NOMO-1 treated with dmso at 0.1 percent for 144 hours (cell line): ENCODE data around the gene ZFP36L1.

ENCODE experiments used
- DNase-seq: peaks from one replicate; lab custom pipeline; 2025; ENCODE audit not compliant: unreplicated experiment; lab: John Stamatoyannopoulos, UW

ZFP36L1 gene

DNA sequence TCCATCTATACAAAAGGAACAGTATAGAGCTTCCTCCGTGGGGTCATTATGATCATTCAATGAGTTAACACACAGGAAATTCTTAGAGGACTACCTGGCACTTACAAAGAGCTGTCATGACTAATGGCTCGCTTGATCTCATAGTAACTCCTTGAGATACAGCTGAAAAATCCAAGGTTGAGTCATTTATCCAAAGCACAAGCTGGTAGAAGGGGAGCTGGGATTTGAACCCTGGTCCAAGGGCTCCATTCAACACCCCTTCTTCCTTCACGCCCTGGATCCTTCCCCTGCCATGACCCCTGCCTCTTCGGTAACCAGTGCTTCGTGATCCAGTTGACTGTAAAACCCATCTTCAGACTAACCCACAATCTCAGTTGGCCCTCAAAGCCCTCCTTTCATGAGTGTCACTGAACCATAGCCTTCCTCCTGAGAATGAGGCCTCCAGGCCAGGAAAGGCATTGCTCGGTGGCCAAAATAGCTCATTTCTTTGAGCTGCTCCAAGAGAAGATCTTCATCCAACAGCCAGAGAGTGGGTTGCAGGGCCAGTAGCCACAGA, 7.8 kb downstream of the ZFP36L1 start:
- DNase-seq = no peak

DNA sequence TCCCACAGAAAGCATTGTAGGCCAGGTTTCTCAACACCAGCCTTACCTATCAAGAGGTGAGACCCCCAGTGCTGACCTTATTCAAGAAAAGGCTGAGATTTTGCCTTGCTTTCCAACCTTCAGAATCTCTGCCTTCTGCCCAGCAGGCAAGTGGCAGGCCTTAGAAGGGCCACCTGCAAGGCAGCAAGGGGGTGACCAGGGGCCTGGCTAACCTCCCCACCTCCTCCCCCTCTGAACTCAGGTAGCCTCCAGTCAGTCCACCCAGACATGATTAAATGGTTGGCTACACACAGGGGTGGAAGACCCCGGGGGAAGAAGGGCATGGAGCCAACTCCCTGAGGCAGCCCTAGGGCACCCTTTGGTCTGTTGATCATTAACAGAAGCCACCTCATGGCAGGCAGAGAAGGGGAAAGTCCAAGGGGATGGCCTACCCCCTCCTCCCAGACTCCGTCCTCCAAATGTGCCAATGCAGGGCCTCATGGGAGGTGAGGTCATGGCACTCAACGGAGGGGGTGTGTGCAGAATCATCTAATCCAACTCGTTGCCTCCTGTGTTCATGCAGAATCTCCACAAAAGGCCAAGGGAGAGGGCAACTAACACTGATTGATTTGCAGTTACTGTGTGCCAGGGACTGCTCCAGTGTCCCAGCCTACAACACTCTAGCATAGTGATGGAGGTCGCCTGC, 8.5 kb downstream of the ZFP36L1 start:
- DNase-seq = no peak

DNA sequence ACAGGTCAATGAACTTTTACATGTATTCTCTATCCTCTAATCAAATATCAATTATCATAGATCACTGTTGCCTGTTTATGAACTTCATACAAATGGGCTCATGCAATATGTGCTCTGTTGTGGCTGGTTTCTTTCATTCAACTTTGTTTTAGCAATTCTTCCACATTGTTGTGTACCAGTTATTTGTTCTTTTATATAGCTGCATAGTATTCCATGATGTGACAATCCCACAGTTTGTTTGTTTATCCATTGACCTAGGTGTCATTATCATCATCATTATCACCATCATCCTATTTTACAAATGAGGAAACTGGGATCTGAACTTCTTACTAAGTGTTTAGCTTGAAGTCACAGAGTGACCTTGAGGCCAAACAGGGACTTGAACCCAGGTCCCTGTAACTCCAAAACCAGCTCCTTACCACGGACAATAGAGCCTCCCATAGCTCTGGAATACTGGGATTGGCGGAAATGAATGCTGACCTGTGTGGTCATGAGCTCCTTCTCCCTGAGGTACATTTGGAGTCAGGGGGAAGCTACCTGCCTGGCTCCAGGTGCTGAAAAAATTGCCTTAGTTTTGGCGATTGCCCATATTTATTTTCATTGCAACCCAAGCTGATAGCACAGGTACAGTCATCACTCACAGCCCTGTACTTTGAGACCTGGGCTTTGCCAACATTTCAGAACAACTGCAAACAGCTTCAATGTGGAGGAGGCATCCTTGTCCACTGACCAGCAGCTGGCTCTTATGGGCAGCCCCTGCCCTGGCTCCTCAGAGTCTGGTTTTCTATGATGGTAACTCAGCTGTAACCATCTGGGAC, 9.2 kb downstream of the ZFP36L1 start:
- DNase-seq = no peak

DNA sequence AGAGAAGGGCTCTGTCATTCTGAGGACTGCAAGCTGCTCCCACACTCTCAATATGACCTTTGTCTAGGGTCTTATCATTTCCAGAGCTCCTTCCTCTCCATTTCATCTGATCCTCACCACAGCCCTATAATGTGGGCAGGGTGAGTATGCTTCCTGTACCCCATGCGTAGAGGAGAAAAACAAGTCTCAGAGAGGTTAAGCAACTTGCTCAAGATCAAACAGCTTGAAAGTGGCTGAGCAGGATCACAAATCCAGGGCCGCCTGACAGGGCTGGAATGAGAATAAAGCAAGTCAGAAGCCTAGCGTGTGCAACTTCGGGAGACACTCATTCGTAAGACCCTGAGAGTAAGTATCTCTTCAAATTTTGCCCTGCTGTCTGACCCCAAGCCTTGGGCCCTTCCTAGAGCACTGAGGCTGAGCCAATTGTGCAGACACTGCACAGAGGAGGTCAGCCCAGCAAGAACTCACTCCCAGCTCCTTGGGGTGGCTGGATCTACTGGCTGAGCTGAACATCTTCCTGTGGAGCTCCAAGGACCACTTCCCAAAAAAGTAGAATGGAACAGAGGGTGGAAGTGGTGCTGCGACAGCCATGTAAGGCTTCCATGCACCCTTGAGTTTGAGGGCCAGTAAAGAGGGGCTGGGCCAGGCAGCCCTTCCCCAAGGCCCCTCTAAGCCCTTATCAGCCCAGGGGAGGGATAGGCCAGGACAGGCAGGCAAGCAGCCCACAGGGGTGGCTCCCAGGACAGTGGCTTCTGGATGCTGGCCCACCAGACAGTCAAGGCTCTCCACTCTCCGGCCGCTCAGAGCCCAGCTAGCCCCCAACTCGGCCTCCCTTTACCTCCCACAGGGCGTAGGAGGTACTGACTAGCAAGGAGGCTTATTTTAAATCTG, 10.5 kb downstream of the ZFP36L1 start:
- DNase-seq = no peak

DNA sequence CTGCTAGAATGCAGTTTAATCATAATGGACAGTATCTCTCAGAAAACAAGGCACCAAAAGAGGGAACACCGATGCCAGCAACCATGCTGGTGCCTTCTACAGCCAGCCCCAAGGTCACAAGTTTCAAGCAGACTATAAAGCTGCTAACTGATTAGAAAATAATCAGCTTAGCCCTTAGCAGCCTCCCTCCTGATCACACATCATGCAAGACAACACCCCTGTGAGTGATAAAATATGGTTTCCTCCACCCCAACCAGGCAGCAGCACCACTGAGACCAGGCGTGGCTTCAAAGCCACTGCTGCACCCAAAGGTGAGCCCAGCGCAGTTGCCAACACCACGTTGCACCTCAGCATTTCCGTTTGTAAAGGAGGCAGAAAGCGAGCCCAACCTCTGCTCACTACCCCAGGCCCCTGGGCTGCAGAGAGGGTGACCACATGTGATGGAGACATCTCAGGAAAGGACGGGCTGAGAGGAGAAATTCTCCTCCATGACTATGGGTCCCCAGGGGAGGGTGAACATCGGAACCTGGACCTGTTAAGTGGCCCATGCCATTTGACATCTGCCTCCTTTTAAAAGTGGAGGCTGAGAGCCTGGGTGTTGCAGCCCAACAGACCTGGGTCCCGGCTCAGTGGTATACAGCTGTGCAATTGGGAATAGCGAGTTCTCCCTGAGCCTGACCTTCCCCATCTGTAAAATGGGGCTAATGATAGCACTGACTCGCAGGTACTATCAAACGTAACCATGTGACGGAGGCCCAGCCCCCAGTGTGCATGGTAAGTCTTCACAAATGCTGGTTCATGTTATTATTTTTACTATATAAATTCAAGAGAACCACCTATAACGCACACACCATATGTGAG, 11.5 kb downstream of the ZFP36L1 start:
- DNase-seq = no peak

DNA sequence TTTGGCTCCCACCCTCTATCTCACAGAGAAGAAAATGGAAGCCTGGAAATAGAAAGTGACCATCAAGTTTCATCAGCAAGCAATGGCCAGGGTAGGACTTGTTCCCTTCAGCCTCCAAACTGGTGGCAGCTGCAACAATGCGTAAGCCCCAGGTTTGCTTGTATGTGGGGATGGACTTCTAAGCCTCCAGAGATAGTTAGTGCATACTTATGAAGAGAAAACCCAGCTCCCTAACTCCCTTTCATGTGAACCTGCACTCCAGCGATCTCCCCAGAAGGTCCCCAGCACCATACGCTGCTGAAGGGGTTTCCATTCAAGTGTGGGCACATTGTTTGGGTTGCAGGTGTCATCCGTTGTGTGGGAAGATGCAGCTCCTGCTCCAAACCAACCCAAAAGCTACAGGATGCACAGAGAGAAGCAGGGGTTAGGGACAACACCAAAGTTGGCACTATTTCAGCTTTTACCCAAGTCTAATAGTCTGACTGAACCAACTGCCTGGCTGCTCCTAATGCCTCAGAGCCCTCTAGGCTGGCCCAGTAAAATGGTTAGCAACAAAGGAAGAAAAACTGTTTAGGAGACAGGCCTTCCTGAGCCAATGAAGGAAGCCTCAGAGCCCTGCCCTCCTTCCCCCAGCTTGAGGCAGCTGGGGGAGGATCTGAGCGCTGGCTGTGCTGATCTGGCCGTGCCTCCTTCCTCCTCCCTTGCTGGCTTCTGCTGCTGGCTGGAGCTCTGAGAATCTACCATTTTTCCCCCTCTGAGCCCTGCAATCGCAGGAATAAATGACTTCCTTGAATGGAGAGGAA, 12.3 kb downstream of the ZFP36L1 start:
- peak; percentile 39 for DNase-seq

DNA sequence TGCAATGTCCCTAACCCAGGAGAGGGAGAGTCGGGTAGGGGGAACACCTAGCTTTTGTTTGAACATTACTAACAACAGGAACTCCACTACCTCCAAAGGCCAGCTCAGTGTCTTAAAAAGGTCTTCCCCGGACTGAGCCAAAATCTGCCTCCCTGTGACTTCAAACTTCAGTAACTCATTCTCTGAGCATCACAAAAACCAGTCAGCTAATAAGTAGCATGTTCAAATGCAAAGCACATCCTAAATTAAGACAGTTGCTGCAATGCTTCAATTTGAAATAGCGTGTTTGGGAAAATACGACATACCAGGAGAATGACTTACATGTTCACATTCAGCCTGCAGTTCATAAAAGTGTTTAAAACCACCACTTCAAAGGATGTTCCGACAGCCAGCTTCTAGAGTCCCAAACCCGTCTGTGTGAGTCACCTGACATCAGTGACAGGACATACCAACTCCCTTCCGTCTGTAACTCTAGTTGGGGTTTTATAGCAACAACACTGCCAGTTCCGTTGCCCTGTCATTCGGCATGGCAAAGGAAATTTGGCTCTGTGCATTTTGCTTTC, 13.0 kb downstream of the ZFP36L1 start:
- no peak for DNase-seq

DNA sequence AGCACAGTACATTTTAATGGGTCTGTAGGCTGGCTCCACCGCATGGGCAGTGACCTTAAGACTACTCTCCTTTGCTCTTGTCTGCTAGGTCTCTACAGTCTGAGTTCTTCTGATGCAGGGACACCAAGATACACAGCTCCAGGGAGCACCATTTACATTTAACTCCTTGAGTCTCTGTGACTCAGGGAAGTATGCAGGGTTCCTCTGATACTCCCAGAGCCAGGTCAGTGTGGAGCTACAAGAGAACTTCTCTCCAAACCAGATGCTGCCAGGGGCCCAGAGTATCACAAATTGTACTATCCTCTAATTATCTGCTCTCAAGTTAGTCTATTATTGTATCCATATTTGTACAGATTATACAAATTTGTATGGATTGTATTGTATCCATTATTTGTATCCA, 15.2 kb downstream of the ZFP36L1 start:
- DNase-seq = no peak

DNA sequence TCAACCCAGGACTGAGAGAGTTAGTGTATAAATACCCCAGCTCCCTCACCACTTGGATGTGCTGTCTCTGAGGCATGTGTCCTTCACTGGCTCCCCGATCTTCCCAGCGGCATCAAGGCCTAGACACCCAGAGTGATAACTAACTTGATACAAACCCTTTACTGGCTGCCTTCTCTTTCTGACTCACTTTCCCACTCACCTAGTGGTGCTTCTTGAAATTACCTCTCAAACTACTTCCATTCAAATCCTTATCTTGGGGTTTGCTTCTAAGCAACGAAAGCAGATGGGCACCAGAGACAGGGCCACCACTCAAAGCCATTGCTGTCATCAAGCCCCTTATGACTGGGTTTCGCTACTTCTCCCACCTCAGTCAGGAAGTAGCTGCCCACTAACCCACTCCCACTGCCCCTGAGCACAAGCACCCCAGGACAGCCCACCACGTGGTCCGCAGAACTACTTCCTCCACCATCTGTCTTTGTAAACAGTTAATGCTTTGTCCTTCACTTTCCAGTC, 17.2 kb downstream of the ZFP36L1 start:
- DNase-seq = no peak

DNA sequence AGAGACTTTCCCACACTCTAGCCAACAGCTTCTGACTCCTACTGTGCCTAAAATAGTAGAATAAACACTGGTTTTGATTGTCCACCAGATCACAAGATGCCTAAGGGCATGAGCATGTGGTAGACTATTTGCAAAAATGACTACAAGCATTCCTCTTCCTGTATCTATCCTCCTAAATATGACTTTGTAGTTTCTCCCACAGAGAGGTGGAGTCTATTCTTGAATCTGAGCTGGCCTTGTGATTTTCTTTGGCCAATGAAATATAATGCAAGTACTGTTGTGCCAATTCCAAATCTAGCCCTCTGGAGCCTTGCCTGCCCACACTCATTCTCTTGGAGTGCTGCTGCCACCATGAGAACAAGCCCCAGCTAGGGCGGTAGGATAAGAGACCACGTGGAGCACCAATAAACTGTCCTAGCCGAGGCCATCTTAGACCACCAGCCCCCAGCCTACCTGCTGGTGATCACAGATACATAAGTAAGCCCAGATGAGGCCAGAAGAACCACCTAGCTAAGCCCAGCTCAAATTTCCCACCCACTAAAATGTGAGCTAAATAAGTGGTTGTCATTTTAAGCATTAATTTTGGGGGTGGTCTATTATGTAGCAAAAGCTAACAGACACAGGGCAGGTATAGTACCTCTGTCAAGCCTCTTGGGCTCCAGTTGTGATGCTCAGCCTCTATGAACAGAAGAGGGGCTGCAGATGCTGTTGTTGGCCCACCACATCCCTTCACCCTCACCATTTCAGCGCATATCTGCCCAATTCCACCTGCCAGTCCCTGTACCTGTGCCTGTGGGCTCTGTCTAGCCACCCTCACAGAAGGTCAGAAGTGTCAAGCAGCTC, 17.9 kb downstream of the ZFP36L1 start:
- no peak for DNase-seq

DNA sequence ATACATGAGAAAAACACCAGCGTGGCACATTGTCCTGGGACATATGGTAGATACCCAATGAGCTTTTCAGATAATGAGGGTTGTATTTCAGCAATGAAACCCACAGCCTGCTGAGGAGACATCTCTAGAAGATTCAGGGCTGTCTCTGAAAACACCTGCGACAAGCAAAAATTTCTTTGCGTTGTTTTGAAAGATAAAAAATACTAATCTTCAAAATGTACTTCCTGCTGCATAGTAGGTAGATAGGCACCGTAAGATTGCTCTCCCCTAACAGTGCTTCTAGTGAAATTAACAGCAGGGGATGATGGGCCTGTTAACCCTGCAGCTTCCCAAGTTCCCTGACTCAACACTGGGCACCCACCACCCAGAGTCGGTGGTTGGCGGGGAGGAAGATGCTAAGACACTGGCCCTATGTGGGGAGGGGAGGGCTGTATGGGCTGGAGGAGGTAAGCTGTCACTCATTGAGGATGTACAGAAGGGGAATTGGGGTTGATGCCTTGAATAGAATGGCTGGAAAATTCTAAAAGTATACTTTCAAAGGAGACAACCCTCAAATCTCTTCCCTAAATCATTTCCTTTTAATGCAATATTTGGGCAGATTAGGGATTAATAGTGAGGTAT, 20.0 kb downstream of the ZFP36L1 start:
- DNase-seq = no peak

DNA sequence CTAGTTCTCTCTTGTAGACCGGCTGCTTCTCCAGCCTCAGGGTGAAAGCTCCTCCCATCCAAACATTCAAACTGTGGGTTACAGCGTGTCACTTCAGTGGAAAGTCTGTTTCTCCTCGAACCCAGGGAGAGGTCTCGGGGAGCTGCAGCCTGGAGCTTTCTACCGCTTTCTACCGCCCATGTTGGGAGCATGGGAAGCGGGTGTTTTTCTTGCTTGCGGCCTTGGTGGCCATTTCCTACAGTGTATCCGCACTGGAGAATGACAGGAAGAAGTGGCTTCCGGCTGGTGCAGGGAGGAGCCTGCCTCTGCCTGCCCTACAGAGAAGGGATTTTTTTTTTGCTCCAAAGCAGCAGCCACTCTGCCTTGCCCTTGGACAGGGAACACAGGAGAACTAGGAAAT, 21.2 kb downstream of the ZFP36L1 start:
- DNase-seq = no peak

DNA sequence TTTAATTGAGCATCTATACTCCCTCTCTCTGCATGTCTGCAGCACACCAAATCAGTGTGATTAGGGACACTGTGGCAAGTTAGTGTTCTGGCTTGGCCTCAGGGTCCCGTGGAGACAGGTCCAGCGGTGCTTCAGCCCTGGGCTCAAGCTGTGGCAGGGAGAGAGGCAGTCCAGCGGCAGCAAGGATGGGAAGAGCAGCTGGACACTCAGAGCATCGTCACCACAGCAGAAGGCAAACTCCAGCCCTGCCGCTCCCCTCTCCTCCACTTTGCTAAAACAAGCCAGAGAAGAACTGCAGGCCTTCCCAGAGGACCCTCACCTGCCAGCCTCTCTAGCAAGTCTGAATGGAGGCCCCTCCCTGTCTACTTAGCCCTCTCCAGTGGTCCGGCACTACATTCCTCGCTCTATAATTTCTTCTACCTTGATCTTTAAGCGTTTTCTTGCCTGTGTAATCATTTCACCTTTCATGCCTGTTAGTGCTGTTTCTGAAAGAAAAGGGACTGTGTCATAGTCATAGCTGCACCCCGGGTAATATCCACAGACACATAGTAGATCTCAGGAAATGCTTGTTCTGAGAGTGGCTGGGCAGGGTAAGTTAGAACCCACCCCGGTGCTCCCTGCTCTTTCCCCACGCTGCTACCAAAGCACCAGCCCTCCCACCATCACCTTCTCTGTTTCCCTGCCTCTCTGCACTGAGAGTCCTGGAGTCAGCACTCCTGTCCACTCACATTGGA, 22.1 kb downstream of the ZFP36L1 start:
- no peak for DNase-seq

DNA sequence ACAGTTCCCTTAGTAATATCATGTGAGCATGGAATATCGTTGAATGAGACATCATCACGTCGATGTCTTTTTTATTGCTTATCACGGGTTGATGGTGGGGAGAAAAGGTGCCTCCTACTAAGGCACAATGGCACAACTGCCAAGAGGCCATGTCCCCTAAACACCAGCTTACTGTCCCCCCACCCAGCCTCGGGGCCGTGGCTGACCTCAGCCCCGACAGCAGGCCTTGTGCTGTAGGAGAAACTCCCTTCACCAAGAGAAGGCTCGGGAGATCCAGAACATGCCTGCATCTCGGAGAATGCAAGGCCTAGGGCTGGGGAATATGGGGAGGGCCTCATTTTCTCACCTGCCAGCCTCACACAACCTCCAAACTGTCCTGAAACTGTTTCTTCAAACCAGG, 22.8 kb downstream of the ZFP36L1 start:
- DNase-seq = no peak

DNA sequence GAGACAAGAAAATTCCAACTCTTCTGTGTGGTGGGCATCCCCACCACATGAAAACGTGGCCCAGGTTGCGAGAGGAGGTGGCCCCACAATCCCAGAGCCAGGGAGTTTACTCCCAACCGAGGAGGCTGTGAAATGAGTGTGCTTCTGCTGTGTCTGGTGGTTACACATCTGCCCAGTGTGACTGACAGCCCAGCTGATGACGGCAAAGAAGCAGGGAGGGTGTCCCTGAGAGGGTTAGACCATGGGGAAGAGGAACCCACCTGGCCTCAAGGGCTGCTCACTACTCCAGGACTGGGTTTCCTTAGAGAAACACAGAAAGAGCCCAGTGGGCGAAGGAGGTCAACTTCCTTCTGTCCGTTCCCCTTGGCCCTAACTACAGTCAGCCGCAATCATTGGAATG, 24.6 kb downstream of the ZFP36L1 start:
- no peak for DNase-seq

DNA sequence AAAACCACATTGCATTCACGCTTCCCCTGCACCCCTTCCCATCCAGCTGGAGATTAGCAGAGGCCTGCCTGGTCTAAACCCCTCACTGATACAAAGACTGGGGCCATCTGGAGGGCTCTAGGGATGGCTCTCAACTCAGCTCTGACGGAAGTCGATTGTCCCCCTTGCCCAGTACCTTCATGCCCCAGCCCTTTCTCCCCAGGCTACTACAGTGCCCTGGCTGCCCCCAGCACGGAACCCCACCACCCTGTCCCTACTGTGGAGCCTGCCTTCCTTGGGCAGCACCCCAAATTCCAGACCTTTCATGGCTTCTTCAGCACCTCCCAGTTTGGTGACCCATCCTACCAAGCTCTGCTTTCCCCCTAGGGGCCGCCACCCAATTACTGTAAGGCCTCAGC, 25.6 kb downstream of the ZFP36L1 start:
- DNase-seq = no peak
